Smooth muscle cell (in vitro differentiated cells): ENCODE data around the gene DYRK1A. TPM values are rescaled to one million over a fixed set of nuclear protein-coding genes. Genes with fewer than 3 reads are reported as not detected.

Experiments used
- DNase-seq: peaks from one replicate; lab custom pipeline; 2025; ENCODE audit not compliant: unreplicated experiment; lab: John Stamatoyannopoulos, UW
- H2AFZ ChIP-seq: fragments of 200-600 bp; sonication (generic); 2 replicates; pipeline ENCODE4 v1.6.0; 2016; ENCODE audit warnings: antibody characterized with exemption, low read depth, mild to moderate bottlenecking
- H3F3A ChIP-seq: fragments of 200-600 bp; sonication (generic); 2 replicates; pipeline ENCODE4 v1.6.0; 2017; ENCODE audit warnings: antibody characterized with exemption, low read depth
- H3K27ac ChIP-seq: fragments of 200-600 bp; sonication (generic); 2 replicates; pipeline ENCODE4 v1.5.1; 2016; ENCODE audit warnings: low read depth, mild to moderate bottlenecking
- H3K27me3 ChIP-seq: fragments of 200-600 bp; sonication (generic); 2 replicates; pipeline ENCODE4 v1.6.1; 2016; ENCODE audit warnings: low read depth, mild to moderate bottlenecking
- H3K36me3 ChIP-seq: fragments of 200-600 bp; sonication (generic); 2 replicates; pipeline ENCODE4 v1.5.1; 2016; ENCODE audit warnings: low read depth
- H3K4me1 ChIP-seq: fragments of 200-600 bp; sonication (generic); 2 replicates; pipeline ENCODE4 v1.5.1; 2016; ENCODE audit warnings: low read depth
- H3K4me2 ChIP-seq: fragments of 200-600 bp; sonication (generic); 2 replicates; pipeline ENCODE4 v1.6.0; 2016; ENCODE audit warnings: mild to moderate bottlenecking
- H3K4me3 ChIP-seq: fragments of 200-600 bp; sonication (generic); 2 replicates; pipeline ENCODE4 v1.5.1; 2016; ENCODE audit warnings: mild to moderate bottlenecking
- H3K79me2 ChIP-seq: fragments of 200-600 bp; sonication (generic); 2 replicates; pipeline ENCODE4 v1.6.0; 2016; ENCODE audit warnings: low read depth, mild to moderate bottlenecking
- H3K9ac ChIP-seq: fragments of 200-600 bp; sonication (generic); 2 replicates; pipeline ENCODE4 v1.6.0; 2016; ENCODE audit warnings: low read depth
- H3K9me3 ChIP-seq: fragments of 200-600 bp; sonication (generic); replicated peaks from 2 replicates; pipeline ENCODE4 v1.5.1; 2016; ENCODE audit warnings: low read depth
- H4K20me1 ChIP-seq: fragments of 200-600 bp; sonication (generic); 2 replicates; pipeline ENCODE4 v1.6.0; 2016; ENCODE audit warnings: low read depth
- CTCF ChIP-seq: fragments of 200-600 bp; sonication (generic); IDR thresholded peaks from 2 replicates; pipeline ENCODE4 v1.5.1; 2017; ENCODE audit warnings: borderline replicate concordance, mild to moderate bottlenecking, antibody characterized with exemption; ENCODE audit not compliant: insufficient read depth, poor library complexity, severe bottlenecking
- WGBS: methylation state at CpG from one replicate; pipeline ENCODE4 v1.1.7; 2016; ENCODE audit warnings: low lambda C conversion rate; 5-methylcytosine and 5-hydroxymethylcytosine counted together
- polyA plus RNA-seq: library from polyadenylated mRNA; unstranded; fragments of >200 nt; fragmentation: Nextera tagmentation; extraction: Ambion mirVana; gene quantifications from 2 replicates; pipeline ENCODE4 v1.2.1, GENCODE V29; 2016
- total RNA-seq: library from RNA; depleted of rRNA; stranded (reverse); fragments of >200 nt; gene quantifications from 2 replicates; pipeline ENCODE4 v1.2.3, GENCODE V29; 2014

DYRK1A gene
- total and polyA plus RNA-seq, 2 experiments from 2014 or later: 2.4 to 61.7 TPM

GRCh38 chr21:37525810-37526209 is 159.2 kb downstream of the DYRK1A start:
- no peaks in the 10 kb centered on the region for H3K79me2 ChIP-seq
- H3K9ac ChIP-seq: no peak overlapping the region
- no peaks in the 10 kb centered on the region for H3K27me3 ChIP-seq
- H3K4me3 ChIP-seq: no peak overlapping the region
- no peak overlapping the region for H2AFZ ChIP-seq
- peak overlapping the region; percentile 58 for H3K4me2 ChIP-seq
- no peak overlapping the region for H3K27ac ChIP-seq
- 29% methylated on average over 2 of the region's 2 CpGs for WGBS
- H3K9me3 ChIP-seq: no peaks in the 10 kb centered on the region
- peaks cover 6% of the 10 kb centered on the region for H3K4me1 ChIP-seq
- no peaks in the 10 kb centered on the region for H3F3A ChIP-seq
- TF ChIP-seq CTCF: no peak
- H3K36me3 ChIP-seq: no peaks in the 10 kb centered on the region
- H4K20me1 ChIP-seq: no peaks in the 10 kb centered on the region
- no peak for DNase-seq

- Histone ChIP-seq H4K20me1 (no peaks in the 10 kb centered on the region), H3K4me2 (no peak overlapping the region), H3K36me3 (no peaks in the 10 kb centered on the region), H3K4me1 (peaks cover 6% of the 10 kb centered on the region), H3K27ac (no peak overlapping the region), H3K27me3 (no peaks in the 10 kb centered on the region), H3K9ac (no peak overlapping the region), H3K9me3 (no peaks in the 10 kb centered on the region), H3K79me2 (no peaks in the 10 kb centered on the region), H2AFZ (no peak overlapping the region), H3K4me3 (no peak overlapping the region), H3F3A (no peaks in the 10 kb centered on the region)
- 75% methylated on average over 6 of the region's 6 CpGs for WGBS
- no peak for TF ChIP-seq CTCF
- DNase-seq: no peak
These were observed 160.5 kb downstream of the DYRK1A start for GRCh38 chr21:37527103-37527502.

- no peak for DNase-seq
- no peak overlapping the region for H3K9ac ChIP-seq
- no peak overlapping the region for H3K4me2 ChIP-seq
- H3F3A ChIP-seq: no peaks in the 10 kb centered on the region
- H3K4me1 ChIP-seq: peaks cover 6% of the 10 kb centered on the region
- no peaks in the 10 kb centered on the region for H3K36me3 ChIP-seq
- no peak overlapping the region for H3K27ac ChIP-seq
- no peak overlapping the region for H3K4me3 ChIP-seq
- 100% methylated on average over 4 of the region's 4 CpGs for WGBS
- no peaks in the 10 kb centered on the region for H3K27me3 ChIP-seq
- no peaks in the 10 kb centered on the region for H3K9me3 ChIP-seq
- H2AFZ ChIP-seq: no peak overlapping the region
- H4K20me1 ChIP-seq: no peaks in the 10 kb centered on the region
- H3K79me2 ChIP-seq: no peaks in the 10 kb centered on the region
- no peak for TF ChIP-seq CTCF
These were observed 161.1 kb downstream of the DYRK1A start for GRCh38 chr21:37527716-37528115.

- Histone ChIP-seq H3K9ac (no peak overlapping the region), H3K4me1 (peaks cover 6% of the 10 kb centered on the region), H3K27me3 (no peaks in the 10 kb centered on the region), H3K4me3 (no peak overlapping the region), H3K36me3 (no peaks in the 10 kb centered on the region), H3K4me2 (no peak overlapping the region), H3K79me2 (no peaks in the 10 kb centered on the region), H3K27ac (no peak overlapping the region), H2AFZ (no peak overlapping the region), H3F3A (no peaks in the 10 kb centered on the region), H3K9me3 (no peaks in the 10 kb centered on the region), H4K20me1 (no peaks in the 10 kb centered on the region)
- 92% methylated on average over 12 of the region's 12 CpGs for WGBS
- DNase-seq: no peak
- no peak for TF ChIP-seq CTCF
These were observed 161.8 kb downstream of the DYRK1A start for GRCh38 chr21:37528150-37528937.
